HG03175 (cell line): Measurements from ENCODE around the gene AMOTL1.
"Not testable (repeated sequence)": the region's sequence is repeated elsewhere in the genome, so short reads cannot be mapped to it uniquely, and the experiment has no call there.

ENCODE experiments used
- ATAC-seq: cut with Tn5 transposase; IDR thresholded peaks from one replicate; pipeline ENCODE4 v1.9.1; 2021; ENCODE audit warnings: mild to moderate bottlenecking, moderate library complexity; ENCODE audit not compliant: unreplicated experiment

The AMOTL1 gene

DNA sequence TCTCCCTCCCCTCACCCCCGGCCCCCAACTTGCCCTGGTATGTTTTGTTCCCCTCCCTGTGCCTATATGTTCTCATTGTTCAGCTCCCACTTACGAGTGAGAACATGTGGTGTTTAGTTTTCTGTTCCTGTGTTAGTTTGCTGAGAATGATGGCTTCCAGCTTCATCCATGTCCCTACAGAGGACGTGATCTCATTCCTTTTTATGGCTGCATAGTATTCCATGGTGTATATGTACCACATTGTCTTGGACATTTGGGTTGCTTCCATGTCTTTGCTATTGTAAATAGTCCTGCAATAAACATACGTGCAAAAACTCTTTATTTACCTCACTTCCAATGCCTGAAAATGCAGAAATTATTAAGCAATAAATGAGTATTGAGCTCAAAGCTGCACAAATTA is 85.1 kb downstream of the AMOTL1 start:
- ATAC-seq, result not testable (repeated sequence)

DNA sequence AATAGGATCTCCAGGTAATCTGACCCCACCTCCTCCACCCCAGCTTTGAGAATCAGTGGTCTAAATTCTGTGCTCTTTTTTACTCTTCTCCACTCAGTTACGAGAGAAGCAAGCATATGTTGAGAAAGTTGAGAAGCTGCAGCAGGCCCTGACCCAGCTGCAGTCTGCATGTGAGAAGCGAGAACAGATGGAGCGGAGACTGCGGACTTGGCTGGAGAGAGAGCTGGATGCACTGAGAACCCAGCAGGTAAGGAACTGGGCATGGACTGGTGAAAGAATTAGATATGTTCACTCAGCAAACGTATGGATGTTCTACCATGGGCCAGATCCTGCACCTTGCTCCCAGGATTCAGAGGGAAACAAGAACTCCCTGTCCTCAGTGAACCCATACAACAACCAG is 85.7 kb downstream of the AMOTL1 start:
- ATAC-seq, result no peak

DNA sequence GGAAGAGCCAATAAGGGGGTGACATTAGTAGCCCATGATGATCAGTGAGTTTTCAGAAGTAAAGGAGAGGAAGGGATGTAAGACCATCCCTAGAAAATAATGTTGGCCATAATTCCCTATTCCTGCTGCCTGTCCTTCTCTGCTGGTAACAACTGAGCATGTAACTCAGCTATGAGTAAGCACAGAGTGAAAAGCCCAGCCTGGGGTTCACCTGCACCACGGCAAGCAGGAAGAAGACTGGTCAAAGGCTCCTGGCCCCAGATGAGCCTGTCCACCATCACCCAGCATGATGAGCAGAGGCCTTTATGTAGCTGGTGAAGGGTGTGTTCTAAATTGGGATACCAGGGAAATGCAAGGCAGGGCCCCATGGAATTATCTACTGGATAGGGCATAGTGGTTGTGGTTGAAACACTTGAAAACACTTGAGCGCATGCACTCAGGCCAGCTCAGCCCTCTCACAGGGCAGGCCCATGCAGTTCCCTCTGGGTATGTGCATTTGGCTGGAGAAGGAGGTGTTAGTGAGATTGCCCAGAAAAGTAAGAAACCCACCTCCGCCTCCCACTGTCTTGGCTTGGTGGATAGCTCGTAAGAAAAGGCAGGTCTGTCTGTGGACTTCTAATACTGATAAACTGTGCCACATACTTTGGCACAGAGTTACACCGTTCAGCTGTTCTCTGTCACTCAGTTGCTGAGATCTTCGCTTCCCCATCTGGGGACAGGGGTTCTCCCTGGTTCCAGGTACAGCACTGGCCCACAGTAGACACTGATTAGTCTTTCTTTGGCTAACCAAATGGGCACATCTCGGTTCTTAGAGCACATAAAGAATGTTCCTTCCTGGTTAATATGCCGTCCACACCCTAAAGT is 86.8 kb downstream of the AMOTL1 start:
- no peak for ATAC-seq

DNA sequence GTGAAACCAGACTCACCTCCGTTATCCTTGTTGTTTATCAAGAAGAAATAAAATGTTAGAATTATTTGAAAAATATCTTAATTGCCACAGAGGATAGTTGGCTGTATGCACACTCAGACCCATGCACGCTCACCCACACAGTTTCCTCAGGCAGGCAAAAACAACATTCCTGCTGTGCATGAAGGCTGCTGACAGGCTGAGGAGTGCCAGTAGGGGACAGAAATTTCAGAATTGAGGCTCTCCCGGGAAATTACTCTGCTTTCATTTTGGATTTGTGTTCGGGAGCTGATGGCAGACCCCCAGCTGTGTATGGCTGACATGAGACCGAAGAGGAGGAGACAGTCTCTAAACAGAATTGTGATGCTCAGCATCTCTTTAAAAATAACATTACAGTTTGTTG is 87.5 kb downstream of the AMOTL1 start:
- ATAC-seq, result no peak

- no peak for ATAC-seq
These were observed 88.3 kb downstream of the AMOTL1 start for GRCh38 chr11:94856443-94856842.

GRCh38 chr11:94857337-94857736 is 89.2 kb downstream of the AMOTL1 start:
- ATAC-seq, result no peak

DNA sequence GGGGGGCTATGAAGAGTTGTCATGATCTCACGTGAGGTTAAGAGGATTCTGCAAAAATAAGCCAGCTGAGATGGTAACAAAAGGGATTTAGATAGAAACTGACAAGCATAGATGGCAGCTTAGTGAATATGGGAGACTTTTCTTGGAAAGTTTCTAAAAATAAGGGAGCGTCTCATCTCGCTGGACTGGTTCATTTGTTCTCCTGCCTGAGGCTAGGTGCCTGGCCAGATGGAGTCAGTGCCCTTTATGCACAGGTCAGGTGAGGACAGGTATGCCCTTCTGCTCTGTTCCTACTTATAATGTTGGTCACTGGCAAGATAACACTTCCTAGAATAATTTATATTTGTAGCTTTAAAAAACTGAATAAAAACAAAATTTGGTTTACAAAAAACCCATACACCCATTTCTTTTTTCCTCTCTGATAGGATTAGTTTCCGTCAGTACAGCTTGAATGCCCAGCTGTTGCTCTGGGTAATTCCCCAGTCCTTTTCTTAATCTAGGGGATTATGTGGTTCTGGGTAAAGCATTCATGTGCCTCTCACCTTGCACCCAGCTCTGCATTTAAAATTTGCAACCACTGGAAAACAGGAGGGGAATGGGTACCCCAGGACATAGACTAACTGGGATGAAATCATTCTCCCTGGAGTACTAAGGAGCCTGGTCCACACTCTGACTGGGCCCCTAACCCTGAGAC is 90.0 kb downstream of the AMOTL1 start:
- no peak for ATAC-seq

DNA sequence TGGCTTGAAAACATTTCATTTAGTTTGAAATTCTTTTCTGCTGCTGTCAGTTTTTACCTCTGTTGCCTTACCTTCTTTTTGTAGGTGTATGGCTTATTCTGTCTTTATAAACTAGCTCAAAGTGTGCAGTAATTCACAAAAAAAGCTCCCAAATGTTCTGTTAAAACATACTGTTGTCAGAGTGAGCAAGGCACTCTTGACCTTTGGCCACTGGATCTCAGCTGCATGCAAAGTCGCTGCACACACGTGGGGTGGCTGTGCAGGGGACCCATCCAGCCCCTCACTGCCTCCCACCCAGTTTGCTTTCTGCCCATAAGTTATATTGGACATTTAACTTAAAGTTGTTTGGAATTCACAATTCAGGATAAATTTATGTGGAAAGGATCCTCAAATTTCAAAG is 92.2 kb downstream of the AMOTL1 start:
- no peak for ATAC-seq

DNA sequence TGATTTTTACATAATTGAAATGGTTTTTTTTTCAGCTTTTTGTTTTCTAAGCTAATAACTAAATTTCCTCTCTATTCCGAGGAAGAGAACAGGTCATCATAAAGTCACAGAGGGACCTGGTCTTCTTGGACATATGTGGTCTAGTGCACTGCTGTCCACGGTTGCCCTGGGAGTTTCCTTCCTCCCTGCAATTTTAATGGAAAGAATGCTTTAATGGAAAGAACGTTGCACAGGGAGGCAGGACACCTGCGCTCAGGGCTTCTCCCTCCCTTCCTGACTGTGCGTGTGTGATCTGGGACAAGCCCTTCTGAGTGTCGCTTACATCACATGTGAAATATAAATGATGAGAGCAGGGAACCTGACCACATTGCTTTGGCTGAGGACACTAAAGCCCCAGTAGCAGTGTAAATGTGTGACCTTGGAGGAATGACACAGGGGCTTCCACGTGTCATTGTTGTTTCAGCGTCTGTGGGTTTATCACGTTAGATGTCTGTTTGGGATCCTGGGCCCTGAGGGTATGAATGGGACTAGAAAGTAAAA is 93.2 kb downstream of the AMOTL1 start:
- ATAC-seq, result no peak

GRCh38 chr11:94862926-94863880 is 95.0 kb downstream of the AMOTL1 start:
- no peak for ATAC-seq

- ATAC-seq, result no peak
These were observed 96.4 kb downstream of the AMOTL1 start for GRCh38 chr11:94864506-94865045.

GRCh38 chr11:94866231-94866822 is 98.2 kb downstream of the AMOTL1 start:
- no peak for ATAC-seq

- no peak for ATAC-seq
These were observed 99.0 kb downstream of the AMOTL1 start for GRCh38 chr11:94866936-94867795.

- ATAC-seq, result no peak
These were observed 100.3 kb downstream of the AMOTL1 start for GRCh38 chr11:94868468-94868867.

GRCh38 chr11:94869186-94869585 is 101.0 kb downstream of the AMOTL1 start:
- ATAC-seq, result no peak

DNA sequence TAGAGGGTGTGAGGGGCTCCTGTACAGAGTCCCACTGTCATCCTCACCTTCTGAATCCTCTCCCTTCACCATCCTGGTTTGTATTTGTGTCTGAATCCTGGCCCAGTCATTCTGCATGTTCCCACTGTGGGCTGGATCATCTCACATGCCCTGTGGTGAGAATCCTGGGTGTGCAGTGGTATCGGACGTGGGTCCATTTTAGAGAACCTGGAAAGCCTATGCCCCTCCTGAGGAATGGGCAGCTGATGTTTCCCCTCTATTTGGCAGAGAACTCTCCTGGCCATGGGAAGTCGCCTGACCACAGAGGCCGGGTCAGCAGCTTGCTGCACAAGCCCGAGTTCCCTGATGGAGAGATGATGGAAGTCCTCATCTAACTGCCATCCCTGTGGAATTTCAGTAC is 102.3 kb downstream of the AMOTL1 start:
- no peak for ATAC-seq

- ATAC-seq, result no peak
These were observed 103.5 kb downstream of the AMOTL1 start for GRCh38 chr11:94871491-94872185.

DNA sequence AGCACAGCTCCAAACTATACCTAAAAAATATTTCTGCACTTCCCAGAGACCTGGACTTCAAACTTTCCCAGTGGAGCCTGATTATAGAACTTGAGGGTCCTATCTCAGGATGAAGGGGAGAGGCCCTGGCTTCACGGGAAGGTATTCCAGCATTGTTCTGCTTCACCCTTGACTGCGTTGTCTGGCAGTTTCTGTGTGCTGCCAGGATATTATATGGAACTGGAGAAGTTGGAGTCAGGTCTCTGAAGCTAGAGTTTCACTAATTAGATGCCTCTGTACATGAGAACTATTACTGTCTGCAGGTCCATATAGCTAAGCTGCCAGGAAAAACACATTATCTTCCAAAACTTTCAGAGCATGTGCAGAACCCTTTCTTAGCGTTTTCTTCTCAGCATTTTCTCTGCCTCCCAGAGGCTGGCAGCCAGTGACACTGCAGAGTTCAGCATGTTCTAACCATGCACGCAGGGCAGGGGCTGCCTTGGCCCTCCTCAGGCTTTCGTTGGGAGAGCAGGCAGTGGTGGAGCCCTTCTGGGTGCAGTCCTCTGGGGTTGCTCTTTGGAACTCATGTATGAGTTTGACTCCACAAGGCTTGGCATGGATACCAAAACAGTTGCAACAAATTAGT is 105.9 kb downstream of the AMOTL1 start:
- no peak for ATAC-seq
